Activated CD4-positive, alpha-beta T cell treated with anti-CD3 and anti-CD28 coated beads for 48 hours (primary cell): ENCODE measurements around the gene DBH.
A peak's percentile ranks its signal among the peaks of the same experiment; 100 is the strongest.

ENCODE experiments used
- DNase-seq: peaks from one replicate; pipeline ENCODE4 v3.0.0-alpha.2; 2020

DBH gene

DNA sequence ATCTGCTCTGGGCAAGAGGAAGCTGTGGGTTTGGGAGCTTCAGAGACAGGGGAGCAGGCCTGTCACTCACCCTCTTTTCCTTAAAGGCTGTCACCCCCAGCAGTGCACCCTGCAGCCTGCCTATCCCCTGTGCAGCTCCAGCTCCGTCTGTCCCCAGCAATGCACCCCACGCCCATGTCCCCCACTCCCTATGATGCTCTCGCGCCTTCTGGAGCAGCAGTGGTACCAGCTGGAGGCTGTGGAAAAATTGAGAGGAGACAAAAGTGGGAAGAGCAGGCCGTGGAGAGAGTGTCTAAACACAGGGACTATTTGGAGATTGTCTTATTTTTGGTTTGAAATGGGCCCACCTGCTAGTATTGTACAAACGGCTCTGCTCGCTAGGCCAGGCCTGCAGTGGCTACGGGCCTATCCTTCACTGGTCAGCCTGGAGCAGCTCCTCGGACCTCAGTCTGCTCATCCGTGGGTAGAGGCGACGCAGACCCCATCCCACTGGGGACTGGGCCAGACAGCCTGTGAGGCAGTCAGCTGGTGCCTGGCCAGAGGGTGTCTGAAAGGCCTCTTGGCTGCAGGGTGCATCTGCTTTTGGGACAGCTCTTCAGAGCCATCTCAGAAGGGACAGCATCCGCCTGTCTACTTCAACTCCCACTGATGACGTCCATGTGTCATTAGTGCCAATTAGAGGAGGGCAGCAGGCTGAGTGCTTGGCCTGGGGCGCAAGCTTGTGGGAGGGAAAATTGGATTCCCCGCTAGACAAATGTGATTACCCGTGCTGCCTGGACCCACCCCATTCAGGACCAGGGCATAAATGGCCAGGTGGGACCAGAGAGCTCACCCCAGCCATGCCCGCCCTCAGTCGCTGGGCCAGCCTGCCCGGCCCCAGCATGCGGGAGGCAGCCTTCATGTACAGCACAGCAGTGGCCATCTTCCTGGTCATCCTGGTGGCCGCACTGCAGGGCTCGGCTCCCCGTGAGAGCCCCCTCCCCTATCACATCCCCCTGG lies at the start of gene DBH:
DBH (plus strand) TSS at position 831 of the 999 bp plus-strand sequence; CDS start at position 840, 9 bp downstream.
- DNase-seq: no peak

DNA sequence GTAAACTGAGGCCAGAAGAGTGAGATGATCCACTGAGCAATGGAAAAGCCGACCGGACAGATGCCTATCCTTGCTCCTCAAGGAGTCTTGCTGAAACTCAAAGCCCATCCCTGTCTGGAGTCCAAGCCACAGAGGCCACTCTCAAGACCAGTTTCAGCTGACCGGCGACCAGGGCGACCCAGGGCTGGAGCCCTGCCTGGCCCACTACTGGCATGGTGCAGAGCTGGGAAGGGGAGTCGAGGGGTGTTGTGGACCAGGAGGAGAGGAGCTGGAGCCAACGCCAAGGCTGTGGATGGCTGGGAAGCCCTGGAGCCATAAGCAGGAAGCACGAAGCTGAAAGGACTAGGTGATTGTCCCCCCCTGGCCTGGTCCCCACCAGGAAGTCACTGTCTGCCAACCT lies 49.1 kb upstream of the DBH start:
- no peak for DNase-seq

DNA sequence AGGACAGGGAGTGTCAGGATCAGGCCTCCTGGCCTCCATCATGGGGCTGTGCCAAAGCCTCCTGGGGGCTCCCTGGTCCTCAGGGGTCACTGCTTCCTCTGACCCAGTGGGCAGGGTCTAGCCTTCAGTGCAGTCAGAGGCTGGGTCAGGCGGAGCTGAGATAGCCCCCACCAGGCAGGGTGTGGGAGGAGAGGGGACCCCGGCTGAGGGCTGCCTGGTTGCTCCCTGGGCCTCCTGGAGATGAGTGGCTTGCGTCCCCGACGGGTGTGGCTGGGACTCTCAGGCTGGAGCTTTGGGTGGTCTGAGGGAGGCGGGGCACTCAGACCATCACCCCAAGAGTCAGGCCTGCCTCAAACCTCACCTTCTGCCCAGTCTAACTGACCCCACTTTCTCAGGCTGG lies 48.7 kb upstream of the DBH start:
- DNase-seq: no peak

DNA sequence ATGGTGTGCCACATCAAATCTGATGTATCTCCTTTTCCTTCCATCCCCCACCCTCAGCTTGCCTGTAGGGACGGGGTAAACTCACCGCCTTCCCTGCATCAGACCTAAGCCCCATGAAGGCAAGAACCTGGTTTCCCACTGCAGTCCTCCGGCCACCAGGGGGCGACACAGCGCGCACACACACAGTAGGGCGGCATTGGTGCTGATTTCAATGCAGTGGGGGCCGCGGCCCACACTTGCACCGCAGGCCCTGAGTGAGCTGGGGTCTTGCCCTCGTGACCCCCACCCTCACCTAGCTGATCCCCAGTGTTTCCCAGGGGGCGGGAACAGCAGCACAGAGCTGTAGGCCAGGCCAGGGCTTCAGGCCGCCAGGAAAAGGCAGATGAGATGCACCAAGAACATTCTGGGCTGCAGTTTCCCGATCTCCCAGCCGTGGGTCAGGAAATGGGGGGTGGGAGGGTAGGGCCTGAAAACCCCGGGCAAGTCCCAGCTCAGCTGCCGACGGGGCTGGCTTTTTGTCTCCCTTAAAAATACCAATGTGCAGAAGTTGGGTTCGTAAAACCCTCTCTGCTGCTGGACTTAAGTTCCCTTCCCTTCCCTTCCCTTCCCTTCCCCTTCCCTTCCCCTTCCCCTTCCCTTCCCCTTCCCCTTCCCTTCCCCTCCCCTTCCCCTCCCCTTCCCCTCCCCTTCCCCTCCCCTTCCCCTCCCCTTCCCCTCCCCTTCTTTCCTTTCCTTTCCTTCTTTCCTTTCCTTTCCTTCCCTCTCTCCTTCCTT lies 46.5 kb upstream of the DBH start:
- peak; percentile 69 for DNase-seq

DNA sequence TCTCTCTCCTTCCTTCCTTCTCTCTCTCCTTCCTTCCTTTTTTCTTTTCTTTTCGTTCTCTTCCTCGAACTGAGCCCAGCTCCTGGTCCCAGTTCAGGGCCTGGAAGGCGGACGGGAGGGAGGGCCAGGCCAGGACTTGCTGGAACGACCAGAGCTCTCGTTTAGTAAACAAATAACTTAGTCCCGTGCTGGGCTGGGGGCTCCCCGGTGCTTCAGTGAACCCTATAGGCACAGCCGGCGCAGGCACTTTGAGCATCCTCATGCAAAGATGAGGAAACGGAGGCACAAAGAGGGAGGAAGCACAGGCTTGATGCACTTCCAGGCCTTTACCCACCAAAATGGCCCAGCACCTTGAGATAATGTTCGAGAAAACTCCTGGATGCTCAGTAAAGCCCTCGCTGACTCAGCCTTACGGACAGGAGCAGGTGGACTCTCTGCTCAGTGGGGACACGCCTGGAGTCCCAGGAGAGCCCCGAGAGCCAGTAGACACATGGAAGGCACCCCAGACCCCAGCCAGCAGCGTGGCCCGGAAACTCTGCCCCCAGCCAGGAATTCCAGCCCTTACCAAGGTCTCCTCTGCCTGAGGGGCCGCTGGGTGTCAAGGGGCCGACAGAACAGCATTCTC lies 45.8 kb upstream of the DBH start:
- DNase-seq: no peak

DNA sequence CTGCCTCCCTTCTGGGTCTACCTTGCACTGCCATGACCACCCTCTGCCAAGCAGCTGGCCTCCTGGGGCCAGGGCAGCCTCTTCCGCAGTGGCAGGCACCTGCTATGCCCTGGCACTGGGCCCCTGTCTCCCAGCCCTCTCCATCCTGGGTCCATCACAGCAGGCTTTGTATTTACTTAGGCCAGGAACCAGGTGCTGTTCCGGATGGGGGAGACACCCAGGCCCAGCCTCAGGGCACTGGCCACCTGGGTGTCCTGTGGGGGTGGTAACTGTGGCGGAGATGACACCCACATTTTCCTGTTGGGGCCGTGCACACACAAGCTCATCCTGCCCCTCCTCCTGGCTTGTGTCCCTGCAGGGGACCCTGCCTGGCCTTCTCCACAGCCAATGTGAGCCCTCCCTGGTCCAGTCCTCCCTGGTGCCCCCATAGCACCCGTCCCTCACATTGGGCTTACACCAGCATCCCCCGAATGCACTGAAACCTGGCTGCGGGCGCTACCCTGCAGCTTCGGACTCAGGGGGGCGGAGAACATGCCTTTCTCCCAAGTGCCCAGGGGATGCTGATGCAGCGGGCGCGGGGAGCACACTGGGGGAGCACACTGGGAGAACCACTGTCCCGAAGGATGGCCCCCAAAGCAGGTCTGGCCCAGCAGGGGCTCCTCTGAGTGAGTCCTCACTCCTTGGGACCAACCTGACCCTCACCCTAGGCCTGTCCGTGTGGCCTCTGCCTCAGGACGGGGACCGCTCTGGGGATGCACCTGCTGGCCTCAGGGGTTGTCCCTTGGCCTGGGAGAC lies 44.9 kb upstream of the DBH start:
- DNase-seq: no peak

DNA sequence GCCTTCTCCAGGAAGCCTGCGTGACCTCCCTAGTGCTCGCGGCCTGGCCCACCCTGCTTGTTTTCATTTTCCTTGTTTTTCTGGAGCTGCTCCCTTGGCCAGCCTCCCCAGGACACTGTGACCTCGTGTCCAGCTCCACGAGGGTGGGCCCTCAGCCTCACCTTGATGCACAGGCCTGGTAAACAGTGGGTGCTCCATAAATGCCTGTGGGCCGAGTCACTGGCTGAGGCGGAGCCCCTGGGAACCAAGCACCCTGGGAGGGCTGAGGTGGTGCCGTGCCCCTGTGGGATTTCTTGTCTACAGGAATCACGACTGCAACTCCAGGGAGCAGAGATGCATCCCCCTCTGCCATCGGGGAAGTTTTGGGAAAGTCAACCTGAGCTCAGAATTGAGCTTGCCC lies 44.2 kb upstream of the DBH start:
- DNase-seq: no peak

DNA sequence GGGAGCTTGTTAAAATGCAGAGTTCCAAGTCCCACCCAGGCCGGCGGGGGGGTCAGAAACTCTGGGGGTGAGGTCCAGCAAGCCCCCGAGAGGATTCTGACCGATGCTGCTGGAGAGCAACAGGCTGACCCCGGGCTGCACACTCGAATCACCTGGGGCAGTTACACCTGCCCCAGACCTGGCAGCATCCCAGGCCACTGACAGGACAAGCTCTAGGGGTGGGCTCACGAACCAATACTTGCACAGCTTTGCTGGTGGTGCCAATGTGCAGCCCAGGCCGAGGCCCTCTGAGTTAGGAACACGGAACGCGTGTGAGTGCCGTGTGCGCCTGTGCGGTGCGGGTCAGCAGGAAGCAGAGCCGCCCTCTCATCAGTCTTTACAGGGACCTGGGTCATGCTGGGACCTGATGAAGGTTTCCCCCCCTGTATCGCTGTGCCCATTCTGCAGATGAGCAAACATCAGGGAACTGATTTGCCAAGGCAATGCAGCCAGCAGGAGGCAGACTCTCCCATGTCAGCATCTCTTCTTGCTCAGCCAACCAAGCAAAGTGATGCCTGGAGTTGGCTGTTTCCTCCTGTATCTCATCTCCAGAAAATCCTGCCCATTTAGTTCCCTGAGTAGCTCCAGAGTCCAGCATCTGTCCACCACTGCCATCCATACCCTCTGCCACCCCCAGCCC lies 43.3 kb upstream of the DBH start:
- DNase-seq: peak; percentile 23

DNA sequence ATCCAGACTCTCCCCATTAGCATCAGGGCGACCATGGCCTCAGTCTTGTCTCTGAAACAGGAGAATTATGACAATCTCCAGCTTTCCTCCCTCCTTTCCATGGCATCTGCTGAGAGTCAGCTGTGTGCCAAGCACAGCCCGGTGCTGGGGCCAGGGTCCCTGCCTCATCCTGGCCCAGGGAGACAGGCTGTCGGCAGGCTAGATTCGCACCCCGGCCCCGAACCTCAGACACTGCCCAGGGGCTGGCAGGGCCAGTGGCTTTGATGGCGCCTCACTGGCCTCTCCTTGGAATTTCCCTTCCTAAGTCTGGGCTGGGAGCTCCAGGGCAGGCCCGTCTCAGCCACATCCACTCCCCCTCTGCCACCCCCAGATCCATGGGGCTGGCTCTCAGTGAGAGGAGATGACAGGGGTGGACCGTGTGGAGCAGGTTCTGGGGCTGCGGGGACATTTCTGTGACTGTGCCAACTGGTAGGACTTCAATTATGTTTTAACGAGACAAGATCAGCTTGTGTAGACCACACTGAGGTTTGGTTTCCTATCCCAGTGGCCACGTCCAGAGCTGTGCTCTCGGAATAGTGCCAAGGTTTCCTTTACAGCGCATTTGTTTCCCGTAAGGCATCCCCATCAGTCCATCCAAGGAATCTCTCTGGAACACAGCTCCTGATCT lies 42.4 kb upstream of the DBH start:
- DNase-seq: no peak

DNA sequence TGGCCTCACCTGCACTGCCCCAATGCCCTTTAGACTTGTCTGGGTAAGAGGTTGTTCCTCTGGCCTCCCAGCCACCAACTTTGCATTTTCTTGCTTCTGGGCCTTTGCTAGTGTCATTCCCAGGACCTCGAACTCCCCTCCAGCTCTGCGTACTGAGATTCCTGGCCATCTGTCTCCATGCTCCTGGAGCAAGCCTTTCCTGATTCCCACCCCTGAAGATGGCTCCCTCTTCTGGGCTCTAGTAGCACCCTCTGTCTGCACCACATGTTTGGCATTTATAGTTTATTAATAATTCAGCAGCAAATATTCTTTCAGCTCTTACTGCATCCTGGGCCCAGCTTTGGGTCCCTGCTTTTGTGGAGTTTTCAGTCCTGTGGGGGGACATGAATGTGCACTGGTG lies 41.9 kb upstream of the DBH start:
- DNase-seq: no peak

DNA sequence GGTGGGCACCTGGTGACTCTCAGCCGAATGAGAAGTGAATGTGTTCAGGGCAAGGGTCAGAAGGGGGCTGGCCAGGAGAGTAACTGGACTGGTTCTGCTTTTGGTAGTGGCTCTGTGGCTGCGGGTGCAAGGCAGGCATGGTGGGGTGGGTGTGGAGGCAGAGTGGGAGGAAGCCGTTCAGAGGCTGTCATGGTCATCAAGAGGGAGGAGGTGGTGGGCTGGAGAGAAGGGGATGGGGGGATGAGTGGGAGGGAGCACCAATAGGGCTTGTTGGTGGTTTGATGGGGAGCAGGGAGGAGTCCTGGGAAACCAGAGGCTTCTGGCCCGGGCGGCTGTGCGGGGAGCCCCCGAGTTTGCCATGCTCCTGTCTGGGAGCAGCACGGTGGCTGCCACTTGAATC lies 40.3 kb upstream of the DBH start:
- DNase-seq: no peak

DNA sequence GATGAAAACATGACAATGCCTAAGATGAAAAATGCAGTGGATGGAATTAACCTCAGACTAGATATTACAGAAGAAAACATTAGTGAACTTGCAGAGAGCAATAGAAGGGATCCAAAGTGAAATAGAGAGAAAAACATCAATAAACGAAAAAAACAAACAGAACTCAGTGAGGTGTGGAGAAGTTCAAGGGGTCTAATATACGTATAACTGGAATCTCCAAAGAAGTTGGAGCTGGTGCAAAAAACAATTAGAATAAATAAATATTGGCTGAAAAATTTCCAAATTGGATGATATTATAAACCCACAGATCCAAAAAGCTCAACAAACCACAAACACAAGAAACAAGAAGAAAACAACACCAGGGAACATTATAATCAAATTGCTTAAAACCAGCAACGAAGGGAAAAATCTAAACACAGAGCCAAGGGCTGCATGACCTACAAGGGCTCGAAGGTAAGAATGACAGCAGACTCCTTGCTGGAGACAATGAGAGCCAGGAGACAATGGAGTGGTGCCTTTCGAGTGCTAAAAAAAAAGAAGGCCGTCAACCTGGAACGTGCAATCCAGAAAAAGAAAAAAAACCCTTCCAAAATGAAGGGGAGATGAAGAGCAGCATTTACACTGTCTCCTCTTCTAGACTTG lies 38.7 kb upstream of the DBH start:
- DNase-seq: no peak

DNA sequence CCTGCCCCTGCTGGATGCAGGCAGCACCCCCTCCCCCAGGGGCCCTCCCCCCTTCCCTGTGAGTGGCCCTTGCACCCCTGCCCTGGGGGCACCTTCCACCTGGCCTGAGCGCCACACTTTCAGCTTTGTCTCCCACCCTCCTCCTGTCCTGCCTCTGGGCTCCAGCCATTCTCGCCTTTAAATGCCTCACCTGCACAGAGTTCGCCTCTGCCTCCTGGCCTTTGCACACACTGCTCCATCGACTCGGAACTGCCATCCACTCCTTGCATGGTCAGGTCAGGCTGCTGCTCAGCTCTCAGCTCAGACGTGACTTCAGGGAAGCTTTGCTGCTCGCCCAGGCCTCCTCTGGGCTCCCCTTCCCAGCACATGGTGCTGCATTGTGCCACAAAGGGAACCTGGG lies 37.2 kb upstream of the DBH start:
- DNase-seq: no peak

DNA sequence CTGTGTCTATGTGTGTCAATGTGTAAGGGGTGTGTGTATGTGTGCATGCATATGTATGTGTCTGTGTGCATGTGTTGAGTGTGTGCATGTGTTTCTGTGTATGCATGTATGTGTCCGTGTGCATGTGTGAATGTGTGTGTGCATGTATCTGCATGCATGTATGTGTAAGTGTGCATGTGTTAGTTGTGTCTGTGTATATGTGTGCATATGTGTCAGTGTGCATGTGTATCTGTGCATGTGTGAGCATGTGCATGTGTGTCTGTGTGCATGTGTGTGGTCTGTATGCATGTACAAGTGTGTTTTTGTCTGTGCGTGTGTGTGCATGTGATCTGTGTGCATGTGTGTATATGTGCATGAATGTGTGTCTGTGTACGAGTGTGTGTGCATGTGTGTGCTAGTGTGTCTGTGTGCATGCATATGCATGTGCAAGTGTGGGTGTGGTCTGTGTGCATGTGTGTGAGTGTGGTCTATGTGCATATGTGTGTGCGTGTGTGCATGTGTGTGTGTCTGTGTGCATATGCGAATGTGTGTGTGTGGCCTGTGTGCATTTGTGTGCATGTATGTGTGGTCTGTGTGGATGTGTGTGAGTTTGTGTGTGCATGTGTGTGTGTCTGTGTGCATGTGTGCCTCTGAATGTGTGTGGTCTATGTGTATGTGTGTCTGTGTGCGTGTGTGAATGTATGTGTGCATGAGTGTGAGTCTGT lies 36.5 kb upstream of the DBH start:
- DNase-seq: no peak

DNA sequence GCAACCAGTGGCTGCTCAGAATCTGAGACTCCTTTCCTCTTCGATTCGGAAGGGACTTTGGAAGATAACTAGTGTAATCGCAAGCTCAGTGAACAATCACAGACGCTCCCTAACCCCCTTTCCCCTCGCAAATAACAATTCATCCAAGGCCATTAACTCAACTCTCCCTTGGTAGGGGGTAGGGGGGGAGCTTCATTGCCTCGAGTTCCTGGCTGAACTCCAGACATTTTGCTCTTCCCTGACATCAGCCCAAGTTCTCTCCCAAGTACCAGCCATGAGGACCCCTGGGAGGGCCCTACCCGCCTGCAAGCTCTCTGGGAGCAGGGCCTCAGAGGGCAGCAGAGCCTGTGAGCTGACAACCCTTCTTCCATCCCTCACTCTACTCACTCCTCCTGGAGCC lies 35.4 kb upstream of the DBH start:
- DNase-seq: no peak

DNA sequence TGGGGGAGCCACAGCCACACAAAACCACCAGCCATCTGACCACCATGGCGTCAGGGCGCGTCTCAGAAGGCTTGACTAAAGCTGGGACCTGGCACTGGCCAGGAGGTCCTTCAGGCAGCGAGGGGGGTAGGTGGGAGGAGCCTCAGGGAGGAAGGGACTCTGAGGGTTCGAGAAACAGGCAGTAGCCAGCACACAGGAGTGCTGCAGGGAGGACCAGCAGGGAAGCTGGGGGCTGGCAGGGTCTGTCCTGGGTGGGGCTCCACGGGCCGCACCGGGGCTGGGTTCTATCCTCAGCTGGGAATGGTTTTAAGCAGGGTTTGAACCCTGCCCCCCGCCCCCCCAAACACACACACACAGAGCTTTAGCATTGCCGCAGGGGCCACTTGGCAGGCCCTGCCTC lies 34.4 kb upstream of the DBH start:
- DNase-seq: no peak

DNA sequence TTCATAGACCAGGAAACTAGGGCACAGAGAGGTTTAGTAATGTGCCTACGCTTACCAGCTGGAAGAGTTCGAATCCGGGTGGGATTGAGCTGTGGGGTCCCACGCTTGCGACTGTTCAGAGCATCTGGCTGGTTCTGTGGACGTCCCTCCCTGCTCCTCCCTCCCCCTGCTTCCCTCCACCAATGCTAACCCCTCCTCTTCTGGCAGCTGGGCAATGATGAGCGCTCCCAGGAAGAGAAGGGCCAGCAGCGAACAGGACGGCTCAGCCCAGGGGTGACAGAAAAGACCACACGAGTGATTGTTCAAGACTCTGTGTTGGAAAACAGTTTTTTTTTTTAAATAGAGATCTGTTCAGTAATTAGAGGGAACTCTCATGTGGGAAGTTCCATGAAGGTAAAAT lies 33.9 kb upstream of the DBH start:
- no peak for DNase-seq

DNA sequence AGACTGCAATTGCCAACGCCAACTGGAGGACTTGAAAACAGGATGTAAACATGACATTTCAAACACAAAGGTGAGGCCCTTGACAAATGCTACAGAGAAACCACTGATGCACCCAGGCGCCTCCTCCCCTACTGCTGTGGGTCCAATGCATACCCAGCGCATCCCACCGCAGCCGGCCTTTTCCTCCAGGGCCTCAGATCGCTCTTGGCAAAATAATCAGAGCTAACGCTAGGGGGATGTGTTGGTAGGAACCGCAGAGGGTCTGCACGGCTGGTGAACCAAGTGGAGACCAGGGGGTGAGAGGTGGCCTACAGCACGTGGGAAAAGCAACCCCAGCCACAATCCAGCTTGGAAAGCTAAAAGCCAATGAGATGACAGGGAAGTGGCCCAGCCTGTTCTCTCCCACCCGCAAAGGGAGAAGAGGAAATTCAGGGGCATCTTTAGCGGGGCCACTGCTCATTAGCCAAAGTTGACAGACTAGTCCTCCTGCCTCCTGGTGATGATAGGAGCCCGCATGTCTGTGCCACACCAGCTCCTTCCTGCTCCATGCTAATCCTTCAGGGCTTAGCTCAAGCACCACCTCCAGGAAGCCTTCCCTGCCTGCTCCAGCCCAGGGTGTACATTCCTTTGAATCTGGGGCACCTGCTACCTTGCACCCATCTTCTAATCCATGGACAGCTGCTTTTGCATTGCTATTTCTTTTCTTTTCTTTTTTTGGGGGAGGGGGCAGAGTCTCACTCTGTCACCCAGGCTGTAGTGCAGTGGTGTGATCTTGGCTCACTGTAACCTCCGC lies 32.8 kb upstream of the DBH start:
- no peak for DNase-seq

DNA sequence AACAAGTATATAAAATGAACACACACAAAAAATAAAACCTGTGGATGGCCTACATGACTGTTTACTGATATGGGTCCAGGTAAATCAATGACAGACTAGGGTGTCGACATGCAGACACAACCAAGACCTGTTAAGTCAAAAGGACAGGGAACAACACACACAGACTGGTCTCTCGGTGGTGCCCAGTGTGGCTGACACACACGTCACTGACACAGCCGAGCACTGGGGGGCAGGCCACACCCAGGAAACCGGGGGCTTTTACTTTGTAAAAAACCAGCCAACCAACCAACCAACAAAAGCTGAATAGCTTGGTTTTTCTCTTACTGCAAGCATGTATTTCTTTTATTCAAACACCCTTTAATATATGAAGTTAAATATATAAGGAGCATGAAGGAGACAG lies 31.9 kb upstream of the DBH start:
- DNase-seq: peak; percentile 41

DNA sequence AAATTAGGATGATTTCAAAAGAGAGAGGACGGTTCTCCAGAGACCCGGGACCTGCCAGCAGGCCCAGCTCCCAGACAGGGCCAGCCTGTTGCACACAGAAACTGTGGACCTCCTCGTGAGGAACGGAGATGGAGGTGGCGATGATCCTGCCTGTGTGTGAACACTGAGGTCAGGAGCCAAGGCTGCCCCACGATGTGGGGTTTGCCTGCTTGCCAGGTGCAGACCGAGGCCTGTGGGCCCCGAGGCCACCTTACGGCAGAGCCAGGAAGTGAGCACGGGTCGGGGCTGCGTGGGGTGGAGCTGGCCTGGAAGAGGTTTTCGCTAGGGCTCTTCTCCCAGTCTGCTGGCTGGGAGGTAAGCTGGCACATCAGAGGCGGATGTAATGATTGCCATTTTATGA lies 31.3 kb upstream of the DBH start:
- no peak for DNase-seq
